GM10847 (cell line): ENCODE measurements around the gene DNAJC5.

Experiments used
- POLR2A ChIP-seq: IDR thresholded peaks from 2 replicates; pipeline ENCODE4 v1.6.1; 2011; ENCODE audit not compliant: insufficient read length; ENCODE audit errors: extremely low read depth

DNAJC5 gene

DNA sequence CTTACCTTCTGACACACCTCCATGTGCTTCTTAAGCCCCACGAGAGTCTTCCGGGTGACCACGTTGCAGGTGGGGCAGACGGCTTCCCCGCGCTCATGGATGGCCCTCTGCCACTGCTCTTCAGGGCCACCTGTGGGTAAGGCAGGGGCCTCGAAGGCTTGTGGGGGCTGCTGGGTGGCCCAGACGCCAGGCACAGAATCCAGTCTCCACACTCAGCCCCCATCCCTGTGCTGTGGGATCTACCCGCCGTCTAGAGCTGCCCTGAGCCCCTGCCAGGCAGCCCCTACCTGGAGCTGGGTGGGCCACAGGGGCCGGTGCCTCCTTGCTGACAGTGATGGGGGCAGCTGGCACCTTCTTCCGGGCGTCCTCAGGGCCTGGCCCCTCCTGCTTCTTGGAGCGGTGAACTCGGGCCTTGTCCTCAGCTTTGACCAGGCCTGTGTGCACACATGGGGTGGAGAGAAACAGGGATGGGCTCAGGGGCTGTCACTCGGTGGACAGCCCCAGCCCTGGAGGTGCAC is 68.9 kb downstream of the DNAJC5 start:
- no peak for TF ChIP-seq POLR2A

DNA sequence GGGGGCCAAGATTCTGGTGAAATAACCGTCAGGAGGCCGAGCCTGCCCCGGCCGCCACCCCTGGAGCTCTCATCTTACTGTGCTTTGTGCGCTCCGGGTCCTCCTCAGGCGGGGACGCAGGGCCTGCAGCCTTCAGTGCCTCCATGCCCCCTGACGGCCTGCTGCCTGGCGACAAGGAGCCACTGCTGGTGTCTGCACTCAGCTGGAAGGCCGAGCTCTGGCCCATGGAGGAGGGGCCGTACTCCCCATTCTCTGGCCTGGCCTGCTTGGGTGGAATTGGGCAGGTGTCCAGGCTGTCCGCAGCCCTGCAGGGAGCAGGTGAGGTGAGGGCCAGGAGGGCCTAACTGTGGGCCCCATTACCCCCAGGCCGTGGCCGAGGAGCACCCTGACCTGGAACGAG is 69.5 kb downstream of the DNAJC5 start:
- no peak for TF ChIP-seq POLR2A

GRCh38 chr20:63966172-63966943 is 71.4 kb downstream of the DNAJC5 start:
- no peak for TF ChIP-seq POLR2A

- TF ChIP-seq POLR2A, result no peak
These were observed 72.0 kb downstream of the DNAJC5 start for GRCh38 chr20:63966944-63967322.

DNA sequence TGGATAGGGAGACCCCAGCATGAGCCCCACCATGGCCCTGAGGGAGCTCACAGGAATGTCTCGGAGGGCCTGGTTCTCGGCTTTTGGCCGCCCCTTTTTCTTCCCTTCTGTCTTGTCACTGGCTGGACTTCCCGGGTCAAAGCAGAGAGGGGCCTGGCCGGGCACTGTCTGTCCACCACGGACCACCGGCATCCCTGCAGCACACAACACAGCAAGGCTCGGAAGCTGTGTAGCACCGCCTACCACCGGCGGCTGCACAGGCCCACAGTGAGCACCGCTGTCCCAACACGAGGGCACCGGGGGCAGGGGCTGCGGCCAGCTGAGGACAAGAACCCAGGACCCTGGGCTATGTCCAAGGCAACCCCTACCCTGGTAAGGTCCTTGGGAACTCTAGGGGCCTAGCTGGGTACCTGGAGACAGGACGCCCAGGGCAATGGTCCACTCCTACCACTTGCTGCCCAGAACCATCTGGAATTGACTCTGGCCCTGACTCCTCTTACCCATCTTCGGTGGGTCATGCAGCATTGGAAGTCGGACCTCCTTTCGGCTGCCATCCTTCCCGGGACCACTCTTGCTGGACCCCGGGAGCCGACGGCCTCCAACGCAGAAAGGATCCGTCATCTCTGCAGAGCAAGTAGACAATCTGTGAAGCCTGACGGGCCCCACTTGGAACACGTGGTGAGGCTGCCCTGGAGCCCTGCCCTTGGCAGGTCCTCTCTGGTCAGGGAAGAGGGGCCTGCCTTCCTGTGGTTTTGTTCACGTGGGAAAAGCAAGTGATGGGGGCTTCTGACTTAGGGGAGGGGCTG is 72.6 kb downstream of the DNAJC5 start:
- no peak for TF ChIP-seq POLR2A

DNA sequence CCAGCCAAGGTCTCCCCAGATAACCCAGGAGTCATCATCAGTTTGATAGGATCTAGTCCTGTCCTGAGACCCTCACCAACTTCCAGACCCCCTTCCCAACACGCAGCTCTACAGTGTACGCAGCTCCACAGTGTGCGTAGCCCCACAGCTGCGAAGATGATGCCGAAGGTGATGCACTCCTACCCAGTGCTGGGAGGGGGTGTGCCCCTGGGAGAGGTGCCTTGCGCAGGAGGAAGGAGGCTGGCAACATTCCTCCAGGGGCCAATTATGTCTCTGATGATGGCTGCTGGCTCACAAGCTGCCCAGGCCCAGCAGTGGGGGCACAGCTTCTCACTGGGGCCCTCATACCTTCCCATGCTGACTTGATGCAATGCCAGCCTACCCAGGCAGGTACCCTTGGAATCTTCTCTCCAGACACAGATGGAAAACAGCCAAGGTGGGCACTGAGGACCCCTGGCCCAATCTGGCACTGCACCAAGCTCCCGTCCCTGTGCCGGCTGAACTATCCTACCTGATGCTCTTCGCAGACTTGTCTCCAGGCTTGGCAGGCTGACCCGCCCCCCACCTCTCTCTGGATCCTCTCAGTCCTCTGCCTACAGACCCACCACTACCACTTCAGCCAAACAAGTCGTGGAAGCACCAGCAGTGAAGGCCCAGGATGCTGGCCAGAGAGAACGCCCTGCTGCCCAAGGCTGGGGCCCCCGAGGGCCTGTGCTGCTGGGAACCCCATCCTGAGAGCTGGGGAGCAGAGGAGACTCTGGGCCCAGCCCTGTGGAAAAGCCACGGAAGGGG is 73.4 kb downstream of the DNAJC5 start:
- TF ChIP-seq POLR2A, result no peak

DNA sequence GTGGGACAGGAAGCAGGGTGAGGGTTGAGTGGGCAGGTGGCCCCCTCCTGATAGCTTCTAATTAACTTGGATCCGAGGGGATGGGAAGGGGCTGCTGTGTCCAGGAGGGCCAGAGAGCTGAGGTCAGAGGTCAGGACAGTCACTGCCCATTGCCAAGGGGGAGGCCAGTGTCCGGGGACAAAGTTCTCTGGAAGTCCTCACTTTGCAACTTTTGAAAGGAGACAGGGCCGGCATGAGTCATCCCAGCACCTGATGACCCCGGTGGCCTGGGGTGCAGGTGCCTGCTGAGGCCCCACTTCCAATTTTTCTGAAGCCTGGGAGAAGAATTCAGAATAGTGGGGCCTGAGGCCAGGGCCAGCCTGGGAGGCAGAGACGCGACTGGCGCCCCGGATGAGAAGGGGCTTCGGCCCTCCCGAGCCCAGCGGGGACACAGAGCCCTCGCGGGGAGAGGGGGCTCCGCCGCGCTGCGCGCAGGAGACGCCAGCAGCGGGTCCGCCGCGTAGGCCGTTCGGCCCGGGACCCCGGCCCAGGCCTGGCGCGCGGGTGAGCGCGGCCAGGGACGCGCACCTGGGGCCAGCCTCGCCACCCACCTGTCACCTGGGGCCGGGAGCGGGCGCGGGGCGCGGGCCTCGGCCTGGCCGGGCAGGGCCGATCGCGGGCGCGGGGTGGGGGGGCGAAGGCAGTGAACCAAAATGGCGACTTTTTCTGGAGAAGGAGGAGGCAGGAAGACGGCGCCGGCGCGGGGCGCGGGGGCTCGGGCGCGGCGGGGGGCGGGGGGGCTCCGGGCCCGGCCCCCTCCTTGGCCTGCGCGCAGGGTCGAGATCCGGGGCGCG is 74.2 kb downstream of the DNAJC5 start:
- no peak for TF ChIP-seq POLR2A

DNA sequence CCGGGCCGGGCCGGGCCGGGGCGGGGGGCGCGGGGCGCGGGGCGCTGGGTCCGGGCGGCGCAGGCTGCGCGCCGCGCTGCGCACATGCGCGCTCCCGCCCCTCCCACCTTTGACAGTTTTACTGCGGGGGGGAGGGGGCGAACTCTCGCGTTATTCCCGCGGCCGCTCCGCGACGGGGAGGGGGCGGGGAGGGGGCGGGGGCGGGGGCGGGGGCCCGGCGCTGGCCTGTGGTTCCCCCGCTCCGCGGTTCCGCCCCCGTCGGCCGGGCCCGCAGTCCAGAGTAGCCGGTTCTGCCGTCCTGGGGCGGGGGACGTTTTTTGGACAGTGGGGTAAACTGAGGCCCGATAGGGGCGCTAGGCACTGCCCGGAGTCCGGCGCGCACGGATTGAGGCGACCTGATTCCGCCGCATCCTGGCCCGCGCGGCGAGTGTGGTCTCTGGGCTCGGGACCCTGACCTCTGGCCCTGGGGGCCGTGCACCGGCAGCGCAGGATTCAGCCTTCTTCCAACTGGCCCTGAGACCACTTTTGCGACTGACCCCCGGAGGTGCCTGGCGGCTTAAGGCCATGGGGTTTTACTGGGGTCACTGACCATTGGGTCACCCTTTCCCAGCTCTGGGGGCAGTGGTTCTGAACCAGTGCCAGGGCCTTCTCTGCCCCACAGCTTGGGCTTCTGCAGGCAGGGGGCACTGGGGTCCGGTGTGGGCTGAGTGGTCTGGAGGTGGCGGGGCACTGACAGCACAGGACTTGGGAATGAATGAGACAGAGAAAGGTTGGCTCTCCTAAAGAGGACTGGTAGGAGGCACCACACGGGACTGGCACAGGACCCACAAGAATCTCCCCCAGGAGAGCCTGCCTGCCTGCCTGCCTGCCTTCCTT is 75.2 kb downstream of the DNAJC5 start, which contains the start of gene ZNF512B:
TSS of gene ZNF512B (minus strand) at position 93 of the 876 bp plus-strand sequence. CDS start 1,980 bp downstream, outside the sequence.
- TF ChIP-seq POLR2A, result peak; percentile 16

DNA sequence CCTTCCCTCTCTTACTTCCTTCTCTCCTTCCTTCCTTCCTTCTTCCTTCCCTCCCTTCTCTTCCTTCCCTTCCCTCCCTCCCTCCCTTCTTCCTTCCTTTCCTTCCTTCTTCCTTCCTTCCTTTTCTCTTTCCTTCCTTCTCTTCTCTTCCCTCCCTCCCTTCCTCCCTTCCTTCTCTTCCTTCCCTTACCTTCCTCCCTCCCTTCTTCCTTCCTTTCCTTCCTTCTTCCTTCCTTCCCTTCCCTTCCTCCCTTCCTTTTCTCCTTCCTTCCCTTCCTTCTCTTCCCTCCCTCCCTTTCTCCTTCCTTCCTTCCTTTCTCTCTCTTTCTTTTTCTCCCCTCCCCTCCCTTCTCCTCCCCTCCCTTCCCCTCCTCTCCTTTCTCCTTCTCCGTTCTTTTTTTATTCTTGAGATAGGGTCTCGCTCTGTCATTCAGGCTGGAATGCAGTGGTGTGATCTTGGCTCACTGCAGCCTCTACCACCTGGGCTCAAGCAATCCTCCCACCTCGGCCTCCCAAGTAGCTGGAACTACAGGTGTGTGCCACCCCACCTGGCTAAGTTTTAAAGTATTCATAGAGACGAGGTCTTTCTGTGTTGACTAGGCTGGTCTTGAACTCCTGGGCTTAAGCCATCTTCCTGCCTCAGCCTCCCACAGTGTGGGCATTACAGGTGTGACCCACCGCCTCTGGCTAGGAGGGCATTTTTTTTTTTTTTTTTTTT is 75.9 kb downstream of the DNAJC5 start:
- TF ChIP-seq POLR2A, result no peak

DNA sequence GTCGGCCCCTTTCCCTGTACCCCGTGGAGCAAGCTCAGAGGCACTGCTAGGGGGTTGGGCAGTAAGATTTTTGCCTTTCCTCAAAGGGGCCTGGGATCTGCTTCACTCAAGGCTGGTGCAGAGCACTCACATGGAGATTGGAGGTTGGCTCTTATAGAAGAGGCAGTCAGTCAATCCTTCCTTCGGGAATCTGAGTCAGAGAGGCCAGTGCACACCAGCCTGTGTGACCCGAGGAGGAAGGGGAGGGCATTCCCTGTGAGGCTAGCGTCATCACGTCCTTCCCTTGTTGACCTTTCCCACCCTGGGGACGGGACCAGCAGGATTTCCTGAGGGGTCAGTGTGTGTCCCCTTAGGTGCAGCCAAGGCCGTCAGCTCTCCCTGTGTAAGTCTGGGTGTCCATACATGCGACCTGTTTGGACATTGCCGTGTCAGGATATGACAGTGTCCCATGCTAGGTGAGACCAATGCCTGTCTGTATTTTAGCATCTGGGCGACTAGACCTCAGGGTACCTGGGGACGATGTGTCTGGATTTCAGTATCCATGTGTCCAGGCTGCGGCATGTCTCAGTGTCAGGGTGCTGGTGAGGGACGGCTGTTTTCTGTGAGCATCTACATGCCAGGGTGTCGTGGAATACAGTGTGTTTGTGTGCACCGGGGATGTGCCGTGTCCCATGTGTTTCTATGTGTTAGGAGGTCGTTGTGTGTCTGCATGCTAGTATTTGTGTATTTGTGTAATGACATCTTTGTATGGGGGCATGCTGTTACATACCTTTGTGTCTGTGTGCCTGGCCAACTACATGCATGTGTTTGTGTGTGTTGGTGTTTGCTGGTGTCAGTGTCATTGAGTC is 77.6 kb downstream of the DNAJC5 start:
- TF ChIP-seq POLR2A, result no peak

- TF ChIP-seq POLR2A, result no peak
These were observed 78.2 kb downstream of the DNAJC5 start for GRCh38 chr20:63973160-63973479.

DNA sequence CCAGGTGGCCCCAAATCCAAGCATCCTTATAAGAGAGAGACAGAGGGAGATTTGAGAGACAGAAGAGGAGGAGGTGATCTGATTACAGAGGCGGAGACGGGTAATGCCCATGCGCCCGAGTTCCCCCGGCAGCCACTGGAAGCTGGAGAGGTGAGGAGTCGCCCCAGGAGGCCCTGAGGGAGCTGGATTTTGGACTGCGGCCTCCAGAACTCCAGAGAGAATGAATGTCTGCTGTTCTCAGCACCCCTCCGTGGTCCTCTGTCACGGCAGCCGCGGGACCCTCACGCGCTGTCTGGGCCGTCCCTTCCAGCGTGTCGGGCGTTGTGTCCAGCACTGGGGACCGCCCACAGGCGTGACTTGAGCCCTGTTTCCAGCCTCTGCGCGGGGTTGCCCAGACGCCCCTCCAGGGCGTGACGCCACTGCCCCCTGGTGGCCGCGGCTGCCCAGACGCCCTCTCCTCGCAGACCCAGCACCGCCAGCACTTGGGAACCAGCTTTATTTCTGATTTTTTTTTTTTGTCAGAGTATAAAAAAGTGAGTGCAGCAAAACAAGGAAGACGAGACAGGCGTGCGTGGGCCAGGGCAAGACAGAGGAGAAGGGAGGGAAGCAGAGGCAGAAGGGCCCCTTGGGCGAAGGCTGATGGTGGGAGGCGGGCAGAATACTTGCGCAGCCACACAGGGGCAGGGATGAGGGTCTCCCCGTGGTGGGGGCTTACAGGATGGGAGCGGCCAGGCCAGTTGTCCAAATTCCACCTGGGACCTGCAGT is 78.9 kb downstream of the DNAJC5 start:
- TF ChIP-seq POLR2A, result no peak
